Activated T-helper 1 cell treated with anti-CD3 and anti-CD28 coated beads, Interleukin-2, amount 50 U/mL, for 16 hours (primary cell): ENCODE data around the gene DDX60.
"Not testable (repeated sequence)": the region's sequence is repeated elsewhere in the genome, so short reads cannot be mapped to it uniquely, and the experiment has no call there.

ENCODE experiments used
- DNase-seq, 2 donors: peaks; one replicate each; pipeline ENCODE4 v3.0.0-alpha.2; 2020; ENCODE audit warnings: low read depth in 1 of 2, low spot score in 1 of 2

Gene DDX60

DNA sequence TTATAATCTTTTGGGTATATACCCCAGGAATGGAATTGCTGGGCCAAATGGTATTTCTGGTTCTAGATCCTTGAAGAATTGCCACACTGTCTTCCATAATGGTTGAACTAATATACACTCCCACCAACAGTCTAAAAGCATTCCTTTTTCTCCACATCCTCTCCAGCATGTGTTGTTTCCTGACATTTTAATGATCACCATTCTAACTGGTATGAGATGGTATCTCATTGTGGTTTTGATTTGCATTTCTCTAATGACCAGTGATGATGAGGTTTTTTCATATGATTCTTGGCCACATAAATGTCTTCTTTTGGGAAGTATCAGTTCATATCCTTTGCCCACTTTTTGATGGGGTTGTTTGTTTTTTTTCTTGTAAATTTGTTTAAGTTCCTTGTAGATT, 105.0 kb downstream of the DDX60 start:
- DNase-seq = not testable (repeated sequence)

DNA sequence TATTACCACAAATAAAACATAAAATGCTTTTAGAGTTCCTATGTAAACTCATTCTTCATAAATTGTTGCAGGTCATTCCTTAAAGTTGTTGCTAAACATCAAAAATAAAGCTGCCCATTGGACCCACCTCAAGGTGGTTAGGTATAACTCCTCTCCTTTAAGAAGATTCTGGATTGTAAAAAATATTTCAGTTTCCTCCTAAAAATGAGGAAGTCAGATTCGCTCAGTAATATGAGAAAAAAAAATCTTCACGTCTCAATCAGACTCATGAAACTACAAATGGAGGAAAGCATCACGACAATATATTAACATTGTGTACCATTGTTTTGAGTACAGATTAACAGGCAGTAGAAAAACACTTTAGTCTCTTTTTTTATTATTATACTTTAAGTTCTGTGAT, 105.9 kb downstream of the DDX60 start:
- DNase-seq = no peak

DNA sequence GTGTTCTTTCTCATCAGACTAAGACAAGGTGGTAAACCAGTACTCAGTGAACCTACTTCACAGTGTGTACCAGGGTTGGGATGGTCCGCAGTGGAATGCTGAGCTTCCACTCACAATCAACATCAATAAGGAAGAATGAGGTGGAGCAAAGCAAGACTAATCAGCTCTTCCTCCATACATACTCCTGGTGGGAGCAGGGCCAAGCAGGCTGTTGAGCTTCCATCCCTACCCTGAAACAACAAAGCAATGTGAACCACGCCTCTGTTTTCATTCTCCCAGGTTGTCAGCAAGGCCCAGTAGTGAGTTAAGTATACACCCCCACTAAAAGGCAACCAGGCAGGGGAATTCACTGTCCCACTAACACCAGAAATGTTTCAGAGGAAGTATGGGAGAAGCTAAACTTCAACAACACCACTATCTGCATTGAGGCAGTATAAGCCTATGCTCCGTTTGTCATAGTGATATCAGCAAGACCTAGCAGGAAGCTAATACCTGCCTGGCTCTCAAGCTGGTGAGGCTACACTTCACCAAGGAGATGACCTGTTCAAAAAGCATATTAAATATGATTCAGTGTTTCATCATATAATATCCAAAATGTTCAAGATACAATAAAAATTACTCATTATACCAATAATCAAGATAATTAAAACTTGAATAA, 109.5 kb downstream of the DDX60 start:
- DNase-seq = no peak

DNA sequence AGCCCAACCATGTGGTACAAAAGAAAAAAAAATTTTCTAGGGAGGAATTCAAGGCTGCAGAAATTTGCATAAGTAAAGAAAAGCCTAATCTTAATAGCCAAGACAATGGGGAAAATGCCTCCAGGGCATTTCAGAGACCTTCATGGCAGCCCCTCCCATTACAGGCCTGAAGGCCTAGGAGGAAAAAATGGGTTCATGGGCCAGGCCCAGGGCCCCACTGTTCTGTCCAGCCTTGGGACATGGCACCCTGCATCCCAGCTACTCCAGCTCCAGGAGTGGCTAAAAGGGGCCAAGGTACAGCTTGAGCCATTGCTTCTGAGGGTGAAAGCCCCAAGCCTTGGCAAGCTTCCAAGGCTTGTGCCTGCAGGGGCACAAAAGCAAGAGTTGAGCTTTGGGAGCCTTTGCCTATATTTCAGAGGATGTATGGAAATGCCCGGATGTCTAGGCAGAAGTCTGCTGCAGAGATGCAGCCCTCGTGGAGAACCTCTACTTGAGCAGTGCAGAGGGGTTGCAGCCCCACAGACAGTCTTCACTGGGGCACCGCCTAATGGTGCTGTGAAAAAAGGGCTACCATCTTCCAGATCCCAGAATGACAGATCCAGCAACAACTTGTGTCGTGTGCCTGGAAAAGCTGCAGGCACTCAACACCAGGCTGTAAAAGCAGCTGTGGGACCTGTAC, 115.2 kb downstream of the DDX60 start:
- DNase-seq = no peak

DNA sequence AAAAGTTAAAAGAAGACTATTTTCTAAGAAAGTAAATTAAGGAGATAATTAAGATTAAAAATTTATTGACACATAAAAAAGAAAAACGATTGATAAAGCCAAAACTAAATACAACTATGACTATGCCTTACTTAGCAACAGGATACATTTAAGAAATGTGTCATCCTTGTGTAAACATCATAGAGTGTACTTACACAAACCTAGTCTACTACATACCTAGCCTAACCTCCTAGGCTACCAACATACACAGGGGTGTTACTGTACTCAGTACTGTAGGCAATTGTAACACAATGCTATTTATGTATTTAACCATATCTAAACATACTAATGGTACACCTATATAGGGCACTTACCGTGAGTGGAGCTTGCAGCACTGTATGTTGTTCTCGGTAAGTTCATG, 117.9 kb downstream of the DDX60 start:
- no peak for DNase-seq

DNA sequence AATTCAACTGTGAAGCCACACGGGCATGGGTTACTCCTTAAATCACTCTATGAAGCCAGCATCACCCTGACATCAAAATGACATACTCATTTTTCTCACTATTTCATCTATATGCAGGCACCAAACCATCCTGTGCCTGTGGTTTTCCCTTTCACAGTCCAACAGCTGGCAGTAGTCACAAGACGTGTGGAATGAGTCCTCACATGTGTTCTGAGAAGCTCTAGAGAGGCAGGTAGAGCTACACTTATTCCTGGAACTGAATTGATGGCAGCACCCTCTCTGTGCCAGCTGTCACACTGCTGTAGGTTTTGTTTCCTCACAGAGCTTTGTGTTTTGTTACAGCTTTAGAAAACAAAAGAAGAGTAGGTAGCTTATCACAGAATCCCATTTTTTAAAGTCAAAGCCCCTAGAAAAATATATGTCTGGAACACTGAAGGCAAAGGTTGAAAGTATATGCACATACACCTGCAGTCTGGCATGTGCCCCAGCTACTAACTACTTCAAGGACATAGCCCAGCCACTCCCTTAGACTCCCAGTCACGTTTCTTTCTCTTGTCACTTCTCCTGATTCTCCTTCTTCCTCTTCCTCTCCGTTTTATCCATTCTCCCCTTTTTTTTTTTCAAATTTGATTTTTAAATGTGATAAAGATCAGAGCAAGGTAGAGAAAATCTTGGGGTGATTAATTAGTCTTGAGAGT, 119.1 kb downstream of the DDX60 start:
- no peak for DNase-seq

DNA sequence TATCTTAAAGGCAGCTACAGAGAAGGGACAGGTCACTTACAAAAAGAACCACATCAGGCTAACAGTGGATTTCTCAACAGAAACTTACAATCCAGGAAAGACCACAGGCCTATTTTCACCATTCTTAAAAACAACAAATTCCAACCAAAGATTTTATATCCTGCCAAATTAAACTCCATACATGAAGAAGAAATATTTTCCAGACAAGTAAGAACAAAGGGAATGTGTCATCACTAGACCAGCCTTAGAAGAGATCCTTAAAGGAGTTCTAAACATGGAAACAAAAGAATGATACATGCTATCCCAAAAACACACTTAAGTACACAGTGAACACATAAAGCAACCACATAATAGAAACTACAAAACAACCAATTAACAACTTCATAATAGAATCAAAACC, 120.6 kb downstream of the DDX60 start:
- no peak for DNase-seq

DNA sequence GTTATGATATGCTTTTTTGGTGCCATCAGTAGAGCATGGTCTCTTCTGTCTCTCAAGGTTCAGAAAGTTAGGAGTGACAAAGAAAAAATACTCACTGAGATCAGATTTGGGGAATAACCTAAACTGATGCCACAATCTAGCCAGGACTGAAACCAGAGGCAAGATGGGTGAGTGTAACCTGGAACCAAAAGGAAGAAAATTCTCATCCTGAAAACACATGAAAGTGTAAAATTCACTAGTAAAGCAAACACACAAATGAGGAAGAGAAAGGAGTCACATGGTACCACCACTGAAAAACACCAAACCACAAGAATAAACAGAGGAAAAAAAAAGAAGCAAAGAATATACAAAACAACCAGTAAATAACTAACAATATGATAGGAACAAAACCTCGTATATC, 129.8 kb downstream of the DDX60 start:
- no peak for DNase-seq

DNA sequence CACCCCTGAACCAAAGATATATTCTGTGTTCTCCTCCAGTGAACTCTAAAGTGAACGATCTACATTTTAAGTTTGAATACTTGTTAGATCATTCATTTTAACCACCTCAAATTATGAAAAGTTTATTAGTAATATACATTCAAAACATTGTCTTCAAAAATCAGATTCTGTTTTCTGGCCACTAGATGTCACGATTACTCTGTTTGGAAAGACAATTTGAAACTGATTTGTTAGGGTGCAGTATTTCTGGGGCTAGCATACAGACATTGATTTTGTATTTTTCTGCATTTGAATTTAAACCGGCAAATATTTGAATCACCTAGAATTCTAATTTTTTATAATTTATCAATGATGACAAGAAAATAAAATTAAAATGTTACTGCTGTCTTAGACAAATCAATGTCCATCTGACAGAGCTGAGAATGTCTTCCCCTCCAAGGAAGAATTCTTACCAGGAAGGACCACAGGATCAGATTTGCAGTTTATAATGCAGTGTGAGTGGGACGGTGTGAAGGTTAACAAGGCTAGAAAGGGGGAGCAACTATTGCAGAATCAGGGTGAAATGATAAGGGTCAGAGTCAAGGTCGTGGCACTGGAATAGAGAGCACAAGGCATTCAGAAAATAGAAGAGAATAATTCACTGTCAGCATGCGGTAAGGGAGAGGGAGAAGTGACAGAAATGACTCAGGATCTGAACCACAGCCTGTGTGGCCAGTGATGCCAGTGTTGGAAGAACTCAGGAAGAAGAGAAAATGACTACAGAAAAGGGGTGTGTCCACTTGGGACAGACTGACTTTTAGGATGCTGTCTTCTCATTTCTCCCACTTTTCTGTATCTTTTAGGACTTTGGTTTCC, 134.6 kb downstream of the DDX60 start:
- no peak for DNase-seq

DNA sequence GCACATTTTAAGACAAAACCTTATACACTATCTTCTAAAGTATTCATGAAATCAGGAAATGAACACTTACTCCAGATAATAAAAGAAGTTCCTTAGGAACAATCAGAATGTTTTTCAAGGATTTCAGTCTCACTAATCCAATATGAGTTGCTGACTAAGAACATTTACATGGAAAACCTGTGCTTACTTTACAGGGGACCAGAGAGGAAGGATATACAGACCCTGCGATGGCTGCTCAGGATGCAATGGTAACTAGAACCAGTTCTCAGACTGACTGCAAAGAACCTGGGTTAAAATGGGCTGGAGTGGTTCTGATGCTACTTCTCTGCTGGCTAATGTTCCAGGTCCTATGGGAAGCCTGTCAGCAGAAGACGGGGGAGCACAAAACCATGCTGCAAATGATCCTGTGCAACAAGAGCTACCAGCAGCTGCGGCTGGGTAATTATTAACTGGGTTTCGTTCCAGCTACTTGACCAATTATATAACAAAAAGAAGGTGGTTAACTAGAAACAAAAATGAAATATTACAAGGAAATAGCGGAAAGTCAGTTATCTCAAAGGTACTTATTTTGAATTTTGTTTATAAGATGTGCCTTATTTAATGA, 140.9 kb downstream of the DDX60 start:
- no peak for DNase-seq

DNA sequence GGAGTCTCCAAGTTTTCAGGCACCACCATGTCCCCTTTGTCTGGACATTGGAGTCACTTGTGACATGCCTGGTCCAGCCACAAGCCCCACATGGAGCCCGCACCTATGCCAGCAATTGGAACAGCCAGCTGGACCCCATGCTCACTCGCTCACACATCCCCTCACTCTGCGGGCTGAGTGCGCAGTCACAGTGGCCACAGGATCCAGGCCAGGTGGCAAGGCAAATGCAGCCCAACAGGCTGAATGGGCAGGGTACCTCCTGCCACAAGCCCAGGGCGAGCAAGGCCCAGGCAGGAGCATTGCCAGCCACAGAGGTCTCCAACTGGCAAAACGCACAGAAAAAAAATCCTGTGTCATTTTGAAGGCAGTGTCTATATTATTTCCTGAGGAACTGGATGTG, 144.2 kb downstream of the DDX60 start:
- no peak for DNase-seq

DNA sequence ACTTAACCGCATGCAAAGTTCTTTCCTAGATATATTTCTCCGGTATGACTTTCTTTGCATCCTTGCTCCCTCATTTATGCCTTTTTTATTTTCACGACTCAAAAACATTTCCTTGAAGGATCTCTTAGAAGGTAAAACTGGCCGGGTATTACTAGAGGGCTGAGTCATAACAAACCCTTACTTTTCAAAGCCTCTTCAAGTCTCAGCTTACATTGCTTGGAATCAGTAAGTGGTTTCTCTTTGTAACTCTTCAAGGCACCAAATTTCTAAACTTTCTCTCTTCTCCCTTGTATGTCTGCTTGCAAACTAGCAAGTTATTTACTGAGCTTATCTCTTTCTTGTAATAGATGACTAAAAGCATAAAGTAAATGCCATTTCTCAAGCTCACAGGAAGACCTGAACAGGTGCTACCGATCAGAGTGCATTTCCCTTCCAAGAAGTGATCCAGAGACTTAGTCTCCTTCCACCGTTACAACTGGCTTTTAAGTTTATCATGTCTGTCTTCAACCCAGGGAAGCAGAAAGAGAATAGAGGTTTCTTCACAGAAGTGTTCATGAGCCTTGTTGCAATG, 150.8 kb downstream of the DDX60 start:
- no peak for DNase-seq
